ENCODE measurements around the gene OCA2. TPM values are rescaled to one million over a fixed set of nuclear protein-coding genes. Genes with fewer than 3 reads are reported as not detected.

Gene OCA2
- total RNA-seq, 4 donors from 2014 or later, result 7.0 to 53.1 (median 20.4) TPM

- Histone ChIP-seq H3K27me3 (no peaks in the 10 kb centered on the region), H3K4me1 (peaks cover 18% of the 10 kb centered on the region), H3K4me3 (no peak overlapping the region), H3K27ac (no peak overlapping the region), H3K9me3 (no peaks in the 10 kb centered on the region), H3K36me3 (no peaks in the 10 kb centered on the region)
- TF ChIP-seq EP300 (IDR thresholded peaks at IDR 0.05) (no peak), POLR2AphosphoS5 (IDR thresholded peaks at IDR 0.05) (no peak), POLR2A (IDR thresholded peaks at IDR 0.05) (no peak)
- TF ChIP-seq, protein P1, sequence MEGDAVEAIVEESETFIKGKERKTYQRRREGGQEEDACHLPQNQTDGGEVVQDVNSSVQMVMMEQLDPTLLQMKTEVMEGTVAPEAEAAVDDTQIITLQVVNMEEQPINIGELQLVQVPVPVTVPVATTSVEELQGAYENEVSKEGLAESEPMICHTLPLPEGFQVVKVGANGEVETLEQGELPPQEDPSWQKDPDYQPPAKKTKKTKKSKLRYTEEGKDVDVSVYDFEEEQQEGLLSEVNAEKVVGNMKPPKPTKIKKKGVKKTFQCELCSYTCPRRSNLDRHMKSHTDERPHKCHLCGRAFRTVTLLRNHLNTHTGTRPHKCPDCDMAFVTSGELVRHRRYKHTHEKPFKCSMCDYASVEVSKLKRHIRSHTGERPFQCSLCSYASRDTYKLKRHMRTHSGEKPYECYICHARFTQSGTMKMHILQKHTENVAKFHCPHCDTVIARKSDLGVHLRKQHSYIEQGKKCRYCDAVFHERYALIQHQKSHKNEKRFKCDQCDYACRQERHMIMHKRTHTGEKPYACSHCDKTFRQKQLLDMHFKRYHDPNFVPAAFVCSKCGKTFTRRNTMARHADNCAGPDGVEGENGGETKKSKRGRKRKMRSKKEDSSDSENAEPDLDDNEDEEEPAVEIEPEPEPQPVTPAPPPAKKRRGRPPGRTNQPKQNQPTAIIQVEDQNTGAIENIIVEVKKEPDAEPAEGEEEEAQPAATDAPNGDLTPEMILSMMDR (IDR thresholded peaks at IDR 0.05), result no peak
- 31% methylated on average over 6 of the region's 6 CpGs for WGBS
- DNase-seq (ENCODE audit: low spot score in 2 of 2), result no peak
Measured at GRCh38 chr15:27870320-27870719, 228.8 kb downstream of the OCA2 start.

- WGBS, result 58% methylated on average over 11 of the region's 17 CpGs
- Histone ChIP-seq H3K9me3 (no peaks in the 10 kb centered on the region), H3K36me3 (no peaks in the 10 kb centered on the region), H3K4me3 (no peak overlapping the region), H3K27ac (no peak overlapping the region), H3K4me1 (peaks cover 22% of the 10 kb centered on the region), H3K27me3 (no peaks in the 10 kb centered on the region)
- no peak for TF ChIP-seq POLR2AphosphoS5 (IDR thresholded peaks at IDR 0.05)
- TF ChIP-seq POLR2A (IDR thresholded peaks at IDR 0.05), result no peak
- TF ChIP-seq EP300 (IDR thresholded peaks at IDR 0.05), result no peak
- TF ChIP-seq, protein P1 (IDR thresholded peaks at IDR 0.05), result peak in 1 of 2 donors; percentile 8
- no peak for DNase-seq (ENCODE audit: low spot score in 2 of 2)
Measured at GRCh38 chr15:27869697-27870281, 229.3 kb downstream of the OCA2 start.

- no peaks in the 10 kb centered on the region for H3K36me3 ChIP-seq
- no peaks in the 10 kb centered on the region for H3K9me3 ChIP-seq
- H3K27me3 ChIP-seq, result no peaks in the 10 kb centered on the region
- peaks cover 26% of the 10 kb centered on the region for H3K4me1 ChIP-seq
- TF ChIP-seq POLR2AphosphoS5 (IDR thresholded peaks at IDR 0.05) (no peak), POLR2A (IDR thresholded peaks at IDR 0.05) (no peak), EP300 (IDR thresholded peaks at IDR 0.05) (no peak)
- TF ChIP-seq, protein P1 (IDR thresholded peaks at IDR 0.05), result no peak
- H3K4me3 ChIP-seq, result no peak overlapping the region
- WGBS, result 73% methylated on average over 10 of the region's 10 CpGs
- no peak for DNase-seq (ENCODE audit: low spot score in 2 of 2)
- no peak overlapping the region for H3K27ac ChIP-seq
Measured at GRCh38 chr15:27868828-27869404, 230.2 kb downstream of the OCA2 start.

DNA sequence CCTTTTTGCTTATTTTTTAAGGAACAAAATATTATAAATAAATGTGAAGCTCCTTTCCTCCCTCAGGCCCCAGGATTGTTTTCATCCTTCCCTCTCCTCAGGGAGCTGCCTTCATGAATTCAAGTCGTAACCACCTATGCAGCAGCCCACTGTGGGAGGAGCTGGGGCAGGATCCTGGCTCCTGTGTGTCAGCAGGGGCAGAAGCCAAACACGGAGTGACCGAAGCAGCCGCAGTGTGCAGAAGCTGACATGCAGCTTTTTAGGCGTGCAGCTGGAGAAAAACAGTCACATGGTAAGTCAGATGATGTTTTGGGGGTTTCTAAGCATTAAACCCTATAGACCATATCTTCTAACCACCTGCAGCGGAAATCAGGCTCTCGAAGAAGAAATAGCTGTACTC, 231.3 kb downstream of the OCA2 start:
- no peaks in the 10 kb centered on the region for H3K9me3 ChIP-seq
- DNase-seq (ENCODE audit: low spot score in 2 of 2), result no peak
- no peak overlapping the region for H3K4me3 ChIP-seq
- H3K27me3 ChIP-seq, result no peaks in the 10 kb centered on the region
- TF ChIP-seq, protein P1 (IDR thresholded peaks at IDR 0.05), result no peak
- TF ChIP-seq EP300 (IDR thresholded peaks at IDR 0.05), result no peak
- no peak for TF ChIP-seq POLR2A (IDR thresholded peaks at IDR 0.05)
- TF ChIP-seq POLR2AphosphoS5 (IDR thresholded peaks at IDR 0.05), result no peak
- no peaks in the 10 kb centered on the region for H3K36me3 ChIP-seq
- peaks cover 33% of the 10 kb centered on the region for H3K4me1 ChIP-seq
- H3K27ac ChIP-seq, result no peak overlapping the region
- 82% methylated on average over 7 of the region's 7 CpGs for WGBS

DNA sequence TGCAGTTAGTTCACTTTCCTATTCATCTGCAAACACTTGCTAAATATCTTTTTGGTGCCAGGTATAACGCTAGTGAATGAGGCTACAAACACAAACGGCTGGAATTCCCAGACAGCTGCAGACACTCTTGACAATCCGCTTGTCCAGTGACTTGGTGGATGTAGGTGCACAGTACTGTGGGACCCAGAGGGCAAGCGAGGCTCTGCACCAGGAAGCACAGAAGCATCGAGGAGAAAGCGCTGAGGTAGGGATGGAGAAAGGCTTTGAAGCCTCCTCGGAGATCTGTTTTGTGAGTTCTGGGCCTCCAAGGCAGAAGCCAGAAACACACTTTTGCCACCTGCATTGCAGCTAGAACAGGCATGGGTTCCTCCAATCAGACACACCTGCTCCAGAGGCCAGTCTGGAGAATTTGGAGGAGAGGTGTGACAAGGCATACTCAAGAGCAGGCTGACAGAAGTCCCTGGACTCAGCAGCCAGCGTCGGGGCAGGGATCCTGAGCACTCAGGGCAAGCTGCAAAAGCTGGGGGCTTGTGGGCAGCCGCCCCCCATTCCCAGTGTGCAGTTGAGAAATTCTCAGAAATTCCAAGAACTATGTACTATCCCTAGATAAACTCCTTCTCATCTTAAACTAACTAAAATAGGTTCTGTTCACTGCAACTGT, 232.5 kb downstream of the OCA2 start:
- 84% methylated on average over 10 of the region's 10 CpGs for WGBS
- TF ChIP-seq POLR2AphosphoS5 (IDR thresholded peaks at IDR 0.05) (no peak), EP300 (IDR thresholded peaks at IDR 0.05) (no peak), POLR2A (IDR thresholded peaks at IDR 0.05) (no peak)
- TF ChIP-seq, protein P1 (IDR thresholded peaks at IDR 0.05), result no peak
- H3K4me3 ChIP-seq, result no peak overlapping the region
- no peaks in the 10 kb centered on the region for H3K9me3 ChIP-seq
- no peak for DNase-seq (ENCODE audit: low spot score in 2 of 2)
- H3K27me3 ChIP-seq, result no peaks in the 10 kb centered on the region
- H3K27ac ChIP-seq, result no peak overlapping the region
- H3K36me3 ChIP-seq, result no peaks in the 10 kb centered on the region
- H3K4me1 ChIP-seq, result peaks cover 33% of the 10 kb centered on the region
